Midbrain (tissue), 1 donor: ENCODE results near the gene INAFM2.

Experiments
- DNase-seq: peaks from one replicate; lab custom pipeline; 2025; lab: John Stamatoyannopoulos, UW

Gene INAFM2

GRCh38 chr15:40287968-40288367, 35.5 kb upstream of the INAFM2 start:
- no peak for DNase-seq

GRCh38 chr15:40289140-40289775, 34.2 kb upstream of the INAFM2 start:
- no peak for DNase-seq

GRCh38 chr15:40290545-40290917, 33.0 kb upstream of the INAFM2 start:
- no peak for DNase-seq

GRCh38 chr15:40290918-40291574, 32.4 kb upstream of the INAFM2 start:
- DNase-seq: no peak

- DNase-seq: no peak
Observed at GRCh38 chr15:40292246-40292645, 31.2 kb upstream of the INAFM2 start.

- no peak for DNase-seq
Observed at GRCh38 chr15:40293006-40293405, 30.5 kb upstream of the INAFM2 start.

- no peak for DNase-seq
Observed at GRCh38 chr15:40293905-40294895, 29.3 kb upstream of the INAFM2 start.

GRCh38 chr15:40295297-40295696, 28.2 kb upstream of the INAFM2 start:
- no peak for DNase-seq

GRCh38 chr15:40295877-40296560, 27.5 kb upstream of the INAFM2 start:
- no peak for DNase-seq

- no peak for DNase-seq
Observed at GRCh38 chr15:40296561-40297230, 26.8 kb upstream of the INAFM2 start.

- DNase-seq: no peak
Observed at GRCh38 chr15:40297356-40297755, 26.1 kb upstream of the INAFM2 start.

GRCh38 chr15:40298216-40298935, 25.1 kb upstream of the INAFM2 start:
- no peak for DNase-seq

- DNase-seq: no peak
Observed at GRCh38 chr15:40300367-40300766, 23.1 kb upstream of the INAFM2 start.

GRCh38 chr15:40300771-40301170, 22.7 kb upstream of the INAFM2 start:
- DNase-seq: no peak

- DNase-seq: no peak
Observed at GRCh38 chr15:40301467-40302179, 21.9 kb upstream of the INAFM2 start.

- no peak for DNase-seq
Observed at GRCh38 chr15:40302288-40302886, 21.1 kb upstream of the INAFM2 start.

GRCh38 chr15:40302981-40303380, 20.5 kb upstream of the INAFM2 start:
- DNase-seq: no peak

- DNase-seq: no peak
Observed at GRCh38 chr15:40303576-40303975, 19.9 kb upstream of the INAFM2 start.

- DNase-seq: no peak
Observed at GRCh38 chr15:40305281-40305680, 18.2 kb upstream of the INAFM2 start.

GRCh38 chr15:40306371-40306770, 17.1 kb upstream of the INAFM2 start:
- no peak for DNase-seq
